ENCODE results near the gene FZD8.

DNA sequence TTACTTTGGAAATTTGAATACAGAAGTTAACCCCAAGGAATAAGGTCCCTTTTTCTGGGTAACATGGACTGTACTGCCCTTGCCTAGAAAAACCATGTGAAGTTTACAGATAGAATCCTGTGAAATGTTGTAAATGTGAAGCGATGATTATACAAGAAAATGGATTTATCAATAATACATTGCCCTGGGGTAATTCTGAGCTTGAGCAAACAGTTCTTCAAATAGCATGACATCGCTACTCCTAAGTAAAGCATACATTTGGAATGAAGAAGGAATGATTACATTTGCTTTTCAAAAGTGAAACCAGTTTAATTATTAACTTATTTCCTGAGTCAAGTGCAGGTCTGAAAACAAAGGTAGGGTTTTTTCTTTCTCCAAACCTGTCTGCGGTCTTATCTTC is 43.3 kb upstream of the FZD8 start:
- TF ChIP-seq CTCF (IDR thresholded peaks at IDR 0.05) (no peak), POLR2AphosphoS5 (IDR thresholded peaks at IDR 0.05; ENCODE audit: low read depth, low read length) (no peak)
